GM21737 (cell line): ENCODE measurements around the gene ATP6V0D1.
"Not testable (repeated sequence)": the region's sequence is repeated elsewhere in the genome, so short reads cannot be mapped to it uniquely, and the experiment has no call there.

Experiments
- ATAC-seq: cut with Tn5 transposase; IDR thresholded peaks from one replicate; pipeline ENCODE4 v1.9.1; 2021; ENCODE audit warnings: mild to moderate bottlenecking, moderate library complexity; ENCODE audit not compliant: unreplicated experiment

ATP6V0D1 gene

DNA sequence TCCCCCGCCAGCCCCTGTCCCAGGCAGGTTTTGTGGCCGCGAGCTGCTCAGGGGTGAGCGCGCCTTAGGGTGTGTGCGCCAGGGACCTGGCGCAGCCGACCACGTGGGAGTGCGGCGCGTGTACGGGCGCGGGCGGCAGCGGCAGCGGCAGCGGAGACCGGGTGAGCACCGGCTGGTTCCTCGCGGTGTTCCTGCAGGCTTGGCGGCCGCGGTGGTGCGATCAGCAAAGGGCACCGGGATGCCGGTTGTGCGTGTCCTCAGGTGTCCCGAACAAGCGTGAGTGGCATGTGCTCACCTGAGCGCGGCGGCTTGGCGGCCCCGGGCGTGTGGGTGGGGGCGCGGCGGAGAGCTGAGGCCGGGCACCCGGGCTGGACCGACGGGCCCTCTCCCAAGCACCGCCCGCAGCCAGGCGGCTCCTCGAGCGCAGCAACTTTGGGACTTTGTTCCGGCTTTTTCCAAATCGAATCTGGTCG, 50.4 kb downstream of the ATP6V0D1 start:
- ATAC-seq: no peak

DNA sequence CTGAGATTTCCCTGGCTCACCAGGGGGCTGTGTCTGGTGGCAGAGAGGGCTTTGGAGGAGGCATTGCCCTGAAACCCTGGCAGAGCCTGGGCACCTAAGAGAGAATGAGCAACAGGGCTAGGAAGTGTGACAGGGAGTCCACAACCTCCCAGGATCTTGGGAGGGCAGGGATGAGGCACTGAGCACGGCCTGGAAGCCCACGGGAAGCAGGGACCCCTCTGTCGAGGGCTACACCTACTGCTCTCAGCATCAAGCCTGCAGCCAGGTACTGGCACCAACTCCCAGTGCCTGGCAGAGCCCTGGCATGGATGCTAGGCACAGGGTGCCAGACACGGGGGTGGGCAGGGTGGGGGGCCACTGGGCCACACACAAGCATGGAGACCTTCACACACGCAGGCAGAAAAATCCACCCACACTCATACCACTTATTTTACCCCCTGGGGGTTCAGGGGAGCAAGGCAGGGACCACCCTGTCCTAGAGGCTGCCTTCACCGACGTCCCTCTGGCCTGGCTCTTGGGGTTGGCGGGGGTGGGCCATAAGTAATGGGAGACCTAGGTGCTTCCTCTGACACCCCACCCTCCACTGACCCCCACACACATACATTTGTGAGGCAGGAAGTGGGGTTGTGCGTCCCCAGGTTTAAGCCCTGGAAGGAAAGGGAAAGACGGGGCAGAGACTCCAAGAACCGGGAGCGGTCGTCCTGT, 51.0 kb downstream of the ATP6V0D1 start:
- no peak for ATAC-seq

DNA sequence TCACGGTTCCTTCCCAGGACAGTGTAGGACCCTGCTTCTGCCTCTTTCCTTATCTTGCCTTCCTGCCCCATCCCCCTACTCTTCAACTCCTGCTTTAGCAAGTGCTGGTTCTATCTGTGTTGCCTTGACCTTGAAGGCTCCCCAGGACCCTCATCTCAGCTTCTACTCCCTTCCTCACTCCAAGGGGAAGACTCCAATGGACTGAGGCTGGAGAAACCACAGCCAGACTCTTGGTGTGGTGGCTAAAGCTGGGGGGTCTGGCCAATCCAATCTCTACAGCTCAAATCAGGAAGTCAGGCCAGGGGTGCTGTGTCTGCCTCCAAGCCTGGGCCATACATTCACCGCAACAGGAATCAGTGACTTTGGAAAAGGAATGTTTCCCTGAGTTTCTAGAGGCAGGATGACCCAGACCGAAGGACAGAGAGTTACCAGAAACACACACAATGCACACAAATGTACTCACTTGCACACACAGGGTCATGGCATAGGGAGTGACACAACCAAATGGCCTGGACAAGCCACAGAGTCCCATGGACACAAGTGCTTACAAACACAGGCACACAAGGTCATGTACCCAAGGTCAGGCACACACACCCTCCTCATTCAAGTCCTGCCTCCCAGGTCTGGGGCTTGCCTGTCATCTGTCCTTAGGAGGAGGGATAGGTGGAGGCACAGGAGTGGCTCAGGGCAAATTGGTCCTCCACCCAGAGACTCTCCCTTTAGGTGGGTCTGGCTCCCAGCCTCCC, 51.7 kb downstream of the ATP6V0D1 start:
- ATAC-seq: no peak

DNA sequence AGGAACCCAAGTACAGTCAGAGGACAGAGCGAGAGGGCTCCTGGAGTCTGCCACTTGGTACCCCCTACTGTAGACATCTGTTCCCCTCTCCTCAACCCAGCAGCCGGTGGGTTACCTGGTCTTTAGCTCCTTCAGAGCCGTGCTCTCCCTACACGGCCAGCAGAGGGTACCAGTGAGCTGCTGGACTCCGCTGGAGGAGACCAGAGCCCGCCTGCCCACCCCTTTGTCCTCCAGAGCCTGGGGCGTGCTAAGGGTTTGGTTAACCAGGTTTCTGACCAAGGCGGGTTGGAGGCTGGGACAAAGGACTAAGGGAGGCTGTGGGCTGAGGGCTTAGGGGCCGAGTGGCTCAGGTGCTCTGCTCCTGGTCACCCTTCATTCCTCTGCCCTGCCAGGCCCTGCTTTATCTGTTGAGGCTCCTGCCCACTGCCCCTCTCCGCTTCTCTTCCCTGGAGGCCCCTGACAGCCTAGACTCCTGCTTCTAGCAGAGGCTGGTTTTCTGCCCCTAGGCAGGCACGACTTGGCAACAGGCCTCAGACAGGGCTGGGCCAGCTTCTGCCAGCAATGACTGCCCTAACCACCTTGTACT, 52.7 kb downstream of the ATP6V0D1 start:
- ATAC-seq: no peak

DNA sequence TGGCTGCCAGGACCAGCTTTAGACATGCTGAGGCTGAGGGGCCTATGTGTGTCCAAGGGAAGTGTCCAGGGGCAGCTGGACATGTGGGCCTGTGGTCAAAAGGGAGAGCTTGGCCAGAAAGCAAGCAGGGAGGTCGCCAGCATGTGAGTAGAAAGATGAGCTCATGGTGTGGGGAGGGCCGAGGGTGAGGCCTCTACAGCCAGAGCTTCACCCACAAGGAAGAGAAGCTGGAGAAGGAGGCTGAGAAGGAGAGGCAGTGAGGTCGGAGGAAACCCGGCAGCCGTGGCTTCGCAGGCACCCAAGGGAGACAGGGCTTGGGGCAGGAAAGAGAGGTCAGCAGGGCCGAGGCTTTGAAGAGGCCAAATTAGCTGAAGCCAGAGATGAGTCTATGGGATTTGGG, 54.0 kb downstream of the ATP6V0D1 start:
- ATAC-seq: no peak

DNA sequence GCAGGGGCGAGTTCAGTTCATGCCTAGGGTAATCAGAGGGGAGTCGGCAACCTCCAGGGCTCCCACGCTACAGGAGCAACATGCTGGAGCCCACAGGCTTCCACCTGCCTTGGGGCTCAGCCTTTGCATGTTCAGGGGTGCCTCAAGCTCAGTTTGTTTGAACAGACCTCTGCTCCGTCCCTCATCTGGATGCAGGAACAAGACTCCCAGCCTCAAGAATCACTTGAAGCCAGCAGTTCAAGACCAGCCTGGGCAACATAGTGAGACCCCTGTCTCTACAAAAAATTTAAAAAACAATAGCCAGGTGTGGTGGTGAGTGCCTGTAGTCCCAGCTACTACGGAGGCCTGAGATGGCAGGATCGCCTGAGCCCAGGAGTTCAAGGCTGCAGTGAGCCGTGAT, 54.9 kb downstream of the ATP6V0D1 start:
- ATAC-seq: no peak

DNA sequence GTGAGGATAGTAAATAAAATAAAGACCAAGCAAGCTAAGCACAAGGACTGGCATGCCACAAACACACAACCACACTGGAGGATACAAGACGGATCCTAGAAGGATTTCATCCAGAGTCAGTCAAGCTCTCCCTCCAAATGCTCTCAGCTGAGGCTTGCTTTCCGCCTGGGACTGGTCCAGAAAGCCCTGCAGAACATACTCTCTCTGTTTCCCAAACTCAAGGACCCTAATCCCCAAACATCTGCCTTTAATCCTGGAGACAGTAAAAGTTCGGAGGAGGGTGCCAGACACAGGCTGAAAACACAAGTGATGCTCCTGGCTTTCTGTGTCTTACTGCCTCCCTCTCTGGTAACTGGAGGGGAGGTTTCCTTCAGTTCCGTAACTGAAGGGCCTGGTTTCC, 55.4 kb downstream of the ATP6V0D1 start:
- no peak for ATAC-seq

DNA sequence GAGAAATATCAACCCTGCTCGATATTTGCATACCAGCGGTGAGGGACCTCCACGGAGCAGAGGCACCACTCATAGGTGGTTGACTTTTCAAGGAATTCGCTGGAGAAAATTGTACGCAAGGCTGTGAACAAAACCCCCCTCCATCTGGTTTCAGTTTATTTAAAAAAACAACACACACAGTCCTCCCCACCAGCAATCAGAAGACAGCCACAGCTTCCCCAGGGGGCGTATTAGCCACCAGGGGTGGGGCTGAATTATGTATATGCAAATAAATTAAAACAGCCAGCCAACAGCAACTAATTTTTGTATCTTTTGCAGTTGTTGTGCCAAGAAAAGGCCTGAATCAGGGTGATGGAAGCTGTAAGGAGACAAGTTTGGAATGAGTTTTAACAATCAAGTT, 55.9 kb downstream of the ATP6V0D1 start:
- ATAC-seq: no peak

DNA sequence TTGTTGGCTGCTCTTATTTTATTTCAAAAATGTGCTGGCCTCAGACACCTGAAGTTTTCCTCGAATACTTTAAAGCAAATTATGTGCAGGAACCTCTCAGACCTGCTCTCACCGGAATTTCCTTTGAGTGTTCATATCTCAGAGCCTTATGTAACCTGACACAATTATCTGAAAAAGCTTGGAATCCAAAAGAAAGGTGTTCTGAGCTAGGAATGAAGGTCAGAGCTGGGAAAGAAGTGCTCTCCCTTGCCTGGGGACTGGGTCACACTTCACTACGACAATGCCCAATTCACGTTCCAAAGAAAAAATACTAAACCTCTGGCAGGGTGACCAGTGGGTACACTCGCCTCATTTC, 56.7 kb downstream of the ATP6V0D1 start:
- no peak for ATAC-seq

DNA sequence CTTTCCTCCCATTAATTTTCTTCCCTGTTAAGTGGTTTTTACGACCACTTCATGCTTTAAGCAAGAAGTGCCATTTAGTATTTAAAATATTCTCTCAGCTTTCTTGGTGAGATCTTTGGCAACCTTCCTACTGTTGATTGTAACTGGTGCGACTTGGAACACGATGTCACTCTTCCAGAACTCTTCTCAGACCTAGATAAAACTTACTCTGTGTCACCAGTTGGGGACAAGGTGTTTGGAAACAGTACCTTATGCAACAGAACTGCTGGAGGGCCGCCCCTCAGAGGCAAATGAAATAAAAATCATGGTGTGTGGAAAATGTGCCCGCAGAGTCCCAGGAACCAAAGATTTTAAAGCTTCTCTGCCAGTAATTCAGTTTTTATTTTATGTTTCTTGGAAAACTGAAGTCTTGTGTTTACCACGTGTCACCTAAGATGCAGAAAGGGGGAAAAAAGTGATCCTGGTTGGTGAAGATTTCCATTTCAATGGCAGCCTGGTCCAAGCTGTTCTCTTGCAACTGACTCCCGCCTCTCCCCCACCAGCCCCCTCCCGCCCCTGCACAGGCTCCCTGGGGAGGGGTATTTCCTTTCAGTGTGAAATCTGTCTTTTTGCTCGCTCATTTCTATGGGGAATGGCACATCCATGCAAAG, 57.2 kb downstream of the ATP6V0D1 start:
- ATAC-seq: no peak

DNA sequence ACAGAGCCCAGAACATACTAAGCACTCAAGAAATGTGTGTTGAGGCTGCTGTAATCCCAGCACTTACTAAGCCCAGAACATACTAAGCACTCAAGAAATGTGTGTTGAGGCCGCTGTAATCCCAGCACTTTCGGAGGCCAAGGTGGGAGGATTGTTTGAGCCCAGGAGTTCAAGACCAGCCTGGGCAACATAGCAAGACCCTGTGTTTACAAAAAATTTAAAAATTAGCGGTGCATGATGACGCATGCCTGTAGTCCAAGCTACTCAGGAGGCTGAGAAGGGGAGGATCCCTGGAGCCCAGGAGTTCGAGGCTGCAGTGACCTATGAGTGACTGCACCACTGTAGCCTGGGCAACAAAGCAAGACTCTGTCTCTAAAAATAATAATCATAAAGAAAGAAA, 57.9 kb downstream of the ATP6V0D1 start:
- ATAC-seq: no peak

DNA sequence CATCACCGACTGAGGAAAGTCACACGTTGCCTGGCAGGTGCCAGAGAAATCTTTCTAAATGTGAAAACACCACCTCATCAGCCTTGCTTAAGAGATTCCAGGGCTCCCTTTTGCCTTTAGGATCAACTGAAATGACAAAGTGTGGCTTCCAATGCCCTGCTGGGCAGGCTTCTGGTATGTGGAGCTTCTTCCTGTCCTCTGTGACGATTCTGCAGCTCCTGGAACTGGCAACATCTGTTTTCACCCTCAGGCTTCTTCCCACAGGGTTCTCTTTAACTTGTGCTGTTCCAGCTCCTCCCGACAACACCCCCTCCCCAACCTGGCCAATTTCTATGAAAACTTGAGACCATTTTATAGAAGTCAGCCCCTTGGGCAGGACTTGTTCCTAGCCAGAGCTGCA, 59.9 kb downstream of the ATP6V0D1 start:
- no peak for ATAC-seq

DNA sequence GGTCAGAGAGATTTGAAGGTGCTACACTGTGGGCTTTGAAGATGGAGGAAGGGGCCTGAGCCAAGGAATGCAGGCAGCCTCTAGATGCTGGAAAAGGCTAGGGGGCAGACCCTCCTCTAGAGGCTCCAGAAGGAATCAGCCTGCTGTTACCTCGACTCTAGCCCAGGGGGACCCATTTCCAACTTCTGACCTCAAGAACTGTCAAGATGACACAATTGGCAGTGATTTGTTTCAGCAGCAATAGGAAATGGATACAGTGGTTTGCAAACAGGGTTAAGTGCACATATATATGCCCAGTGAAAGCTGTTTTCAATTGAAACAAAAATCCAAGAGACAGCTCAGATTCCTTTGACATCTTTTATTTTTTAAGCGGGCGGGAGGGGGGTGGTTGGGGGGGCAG, 61.0 kb downstream of the ATP6V0D1 start:
- no peak for ATAC-seq

DNA sequence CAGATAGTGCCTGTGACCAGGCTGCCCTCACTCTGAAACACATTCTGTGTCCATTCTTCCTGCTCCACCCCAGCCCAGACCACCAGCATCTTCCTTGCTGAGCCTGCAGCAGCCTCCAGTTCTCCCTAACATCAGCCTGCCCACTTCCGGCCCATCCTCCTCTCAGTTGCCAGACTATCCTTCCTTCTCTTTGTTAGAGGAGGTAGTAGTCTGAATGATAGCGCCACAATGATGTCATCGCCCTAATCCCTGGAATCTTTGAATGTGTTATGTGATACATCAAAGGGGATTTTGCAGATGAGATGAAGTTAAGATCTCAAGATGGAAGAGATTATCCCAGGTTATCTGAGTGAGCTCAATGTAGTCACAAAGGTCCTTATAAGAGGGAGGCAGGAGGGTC, 61.5 kb downstream of the ATP6V0D1 start:
- no peak for ATAC-seq

DNA sequence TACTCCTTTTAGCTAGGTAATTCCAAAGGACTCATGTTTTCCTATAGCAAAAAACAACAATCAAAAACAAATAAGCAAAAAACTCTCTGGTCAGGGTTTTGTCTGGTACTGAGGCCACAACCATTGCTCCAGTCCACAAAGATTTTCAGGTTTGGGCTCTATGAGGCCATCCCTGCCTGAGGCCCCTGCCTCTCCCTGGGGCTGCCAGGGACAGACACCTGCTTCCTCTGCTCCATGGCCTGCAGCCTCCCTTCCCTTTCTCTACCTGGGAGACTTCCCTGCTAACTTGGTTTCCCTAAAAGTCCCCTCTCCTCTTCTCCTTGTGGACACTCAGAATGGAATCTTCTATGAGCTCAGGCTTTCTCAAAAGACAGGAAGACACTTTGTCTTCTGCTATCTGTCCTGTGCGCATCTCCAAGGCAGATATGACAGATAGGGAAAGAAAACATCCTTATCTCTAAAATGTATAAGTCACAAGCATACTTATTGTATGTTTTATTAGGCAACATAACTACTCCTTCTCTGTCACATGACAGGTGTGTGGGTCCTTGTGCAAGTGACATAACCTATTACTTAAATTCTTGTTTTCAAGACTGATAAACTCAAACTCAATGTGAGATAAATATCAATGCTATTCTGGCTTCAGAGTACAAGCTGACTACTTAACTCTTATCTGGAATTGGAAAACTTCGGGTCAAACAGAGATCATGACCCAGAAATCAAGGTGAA, 63.5 kb downstream of the ATP6V0D1 start:
- no peak for ATAC-seq

DNA sequence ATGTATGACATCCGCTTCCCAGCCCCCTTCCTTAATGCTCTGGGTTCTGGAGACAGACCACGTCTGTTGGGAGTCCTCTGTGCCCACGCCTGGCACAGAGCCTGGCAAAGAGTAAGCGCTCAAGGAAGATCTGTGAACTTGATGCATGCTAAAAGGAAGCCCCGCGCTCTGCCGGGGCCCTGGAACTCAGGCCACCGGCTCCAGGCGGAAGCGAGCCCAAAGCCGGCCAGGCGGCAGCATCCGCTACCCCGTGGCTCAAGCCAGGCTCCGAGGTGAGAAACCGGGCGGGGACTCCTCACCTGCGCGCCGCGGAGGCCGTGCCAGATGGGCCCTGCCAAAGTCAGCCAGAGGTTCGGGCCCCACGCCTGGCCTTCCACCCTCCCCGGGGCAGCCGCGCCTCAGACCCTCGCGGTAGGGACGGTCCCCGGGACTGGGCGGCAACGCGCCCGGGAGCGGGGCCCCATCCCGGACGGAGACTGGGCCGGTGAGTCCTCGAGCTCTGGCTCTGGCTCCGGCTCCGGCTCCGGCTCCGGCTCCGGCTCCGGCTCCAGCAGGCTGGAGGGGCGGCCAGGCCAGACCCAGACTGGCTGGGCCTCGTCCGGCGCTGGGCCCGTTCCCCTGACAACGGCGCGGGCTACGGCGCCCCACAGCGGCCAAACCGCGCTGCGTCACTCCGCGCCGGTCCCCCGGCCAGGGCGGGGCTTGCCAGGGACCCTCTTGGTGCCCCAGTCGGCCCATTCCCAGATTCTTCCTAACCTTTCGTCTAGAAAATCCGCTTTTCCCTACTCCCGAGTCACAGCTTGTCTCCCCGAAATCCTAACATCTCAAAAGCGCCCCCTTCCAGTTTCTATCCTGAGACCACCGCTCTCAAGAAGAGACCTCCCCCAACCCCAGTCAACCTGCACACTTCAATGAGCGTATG, 64.8 kb downstream of the ATP6V0D1 start, which contains the start of gene ZDHHC1:
Gene ZDHHC1 (minus strand): TSS at position 606 of the 922 bp plus-strand sequence. CDS start 8,702 bp downstream, outside the sequence.
- ATAC-seq: peak; percentile 77

DNA sequence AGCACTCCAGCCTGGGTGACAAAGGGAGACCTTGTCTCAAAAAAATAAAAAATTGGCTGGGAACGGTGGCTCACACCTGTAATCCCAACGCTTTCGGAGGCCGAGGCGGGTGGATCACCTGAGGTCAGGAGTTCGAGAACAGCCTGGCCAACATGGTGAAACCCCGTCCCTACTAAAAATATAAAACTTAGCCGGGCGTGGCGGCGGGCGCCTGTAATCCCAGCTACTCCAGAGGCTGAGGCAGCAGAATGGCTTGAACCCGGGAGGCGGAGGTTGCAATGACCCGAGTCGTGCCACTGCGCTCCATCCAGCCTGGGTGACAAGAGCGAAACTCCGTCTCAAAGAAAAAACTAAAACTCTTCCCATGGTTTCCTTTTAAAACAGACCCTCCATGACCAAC, 65.5 kb downstream of the ATP6V0D1 start:
- ATAC-seq: not testable (repeated sequence)

DNA sequence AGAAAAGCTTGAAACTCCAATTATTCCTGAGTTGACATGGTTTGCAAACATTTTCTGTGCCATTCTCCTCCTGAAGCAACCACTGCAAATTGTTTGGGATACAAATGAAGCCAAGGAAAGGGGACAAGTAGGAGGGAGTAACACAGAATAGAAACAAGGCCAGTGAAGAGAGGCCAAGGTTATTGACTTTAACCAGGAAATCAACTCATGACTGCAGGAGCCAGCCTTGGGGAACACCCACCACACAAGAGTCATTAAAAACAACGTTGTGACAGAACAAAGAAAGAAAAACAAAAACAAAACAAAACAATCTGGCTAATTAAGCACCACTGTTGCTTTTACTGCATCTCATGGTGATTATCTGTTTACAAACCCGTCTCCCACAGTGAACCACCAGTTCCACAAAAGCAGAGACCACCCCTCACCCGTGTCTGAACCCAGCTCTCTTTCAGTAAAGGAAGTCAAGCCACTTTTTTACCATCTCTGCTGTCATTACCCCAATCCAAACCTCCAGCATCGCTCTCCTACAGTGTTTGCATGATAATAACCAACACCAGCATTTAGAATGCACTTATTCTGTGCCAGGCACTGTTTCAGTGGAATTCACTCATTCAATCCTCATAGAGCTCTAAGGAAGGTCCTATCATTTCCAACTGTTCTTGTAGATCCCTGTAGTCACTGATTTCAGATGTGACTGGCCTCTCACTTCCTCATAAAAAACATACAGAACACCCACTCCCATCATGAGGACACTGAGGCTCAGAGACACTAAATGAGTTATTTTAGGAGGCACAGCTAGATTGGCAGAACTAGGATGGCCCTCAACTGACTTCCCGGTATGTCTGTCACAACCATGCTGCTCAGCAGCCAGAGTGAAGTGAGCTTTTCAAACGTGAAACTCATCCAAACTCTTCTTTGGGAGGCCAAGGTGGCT, 66.7 kb downstream of the ATP6V0D1 start:
- no peak for ATAC-seq

DNA sequence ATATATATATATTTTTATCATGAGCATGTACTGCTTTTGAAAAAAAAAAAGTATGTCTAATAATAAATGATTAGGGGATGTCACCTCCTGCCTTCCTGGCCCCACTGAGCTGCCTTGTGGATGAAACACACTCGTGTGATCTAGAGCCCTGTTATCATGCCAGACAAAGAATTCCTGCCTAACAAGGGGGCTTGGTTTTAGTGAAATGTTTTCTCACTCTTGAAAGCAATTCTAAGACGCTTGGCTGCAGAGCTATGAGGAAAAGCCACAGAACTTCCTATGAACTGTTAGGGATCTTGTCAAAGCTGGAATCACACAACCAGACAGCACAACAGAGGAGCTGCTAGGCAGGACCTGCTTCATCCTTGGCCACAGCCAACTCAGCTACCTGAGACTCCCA, 68.7 kb downstream of the ATP6V0D1 start:
- no peak for ATAC-seq
